Measurements from ENCODE around the gene MYO3A. TPM values are rescaled to one million over a fixed set of nuclear protein-coding genes. Genes with fewer than 3 reads are reported as not detected.

Gene MYO3A
- total and polyA plus RNA-seq, 2 donors (not counting 1 experiment from before 2014, with no cell fraction given), result not detected

DNA sequence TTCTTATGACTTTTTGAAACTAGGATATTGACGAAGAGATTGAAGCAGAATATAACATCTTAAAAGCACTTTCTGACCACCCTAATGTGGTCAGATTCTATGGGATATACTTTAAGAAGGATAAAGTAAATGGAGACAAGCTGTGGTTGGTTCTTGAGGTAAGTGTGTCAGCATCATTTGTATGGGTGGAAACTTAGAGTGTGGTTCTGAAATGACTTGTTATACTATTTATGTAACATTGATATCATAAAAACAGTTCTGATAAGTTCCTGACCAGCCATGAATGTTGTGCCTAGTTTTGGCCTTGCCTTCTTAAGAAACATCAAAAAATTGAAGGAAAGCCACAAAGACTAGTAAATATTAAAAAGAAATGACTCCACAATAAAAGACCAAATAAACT, 20.8 kb downstream of the MYO3A start:
- Histone ChIP-seq H4K20me1 (ENCODE audit: control insufficient read depth, extremely low read depth, insufficient read depth, low read length) (no peaks in the 10 kb centered on the region), H3K36me3 (ENCODE audit: control insufficient read depth, insufficient read depth, low read length) (no peaks in the 10 kb centered on the region), H3K4me1 (ENCODE audit: control insufficient read depth, extremely low read depth, insufficient read depth, low read length) (no peaks in the 10 kb centered on the region), H3K79me2 (ENCODE audit: control insufficient read depth, insufficient read depth, low read length) (no peaks in the 10 kb centered on the region), H3K27me3 (ENCODE audit: control insufficient read depth, insufficient read depth, low read length) (no peaks in the 10 kb centered on the region), H3K4me2 (ENCODE audit: extremely low read depth, insufficient read depth, low read length) (no peak overlapping the region), H3K9ac (ENCODE audit: insufficient read depth, low read length) (no peak overlapping the region), H2AFZ (ENCODE audit: low read length) (no peak overlapping the region), H3K27ac (ENCODE audit: insufficient read depth, low read length) (no peak overlapping the region), H3K4me3 (replicated peaks in 1 of 4; ENCODE audit: control extremely low read depth in 1 of 4, insufficient read depth in 1 of 4, low read depth in 3 of 4, low read length in 4 of 4) (no peak overlapping the region), H3K9me3 (ENCODE audit: control insufficient read depth, insufficient read depth, low read depth, low read length) (no peaks in the 10 kb centered on the region)
- TF ChIP-seq, protein P1, sequence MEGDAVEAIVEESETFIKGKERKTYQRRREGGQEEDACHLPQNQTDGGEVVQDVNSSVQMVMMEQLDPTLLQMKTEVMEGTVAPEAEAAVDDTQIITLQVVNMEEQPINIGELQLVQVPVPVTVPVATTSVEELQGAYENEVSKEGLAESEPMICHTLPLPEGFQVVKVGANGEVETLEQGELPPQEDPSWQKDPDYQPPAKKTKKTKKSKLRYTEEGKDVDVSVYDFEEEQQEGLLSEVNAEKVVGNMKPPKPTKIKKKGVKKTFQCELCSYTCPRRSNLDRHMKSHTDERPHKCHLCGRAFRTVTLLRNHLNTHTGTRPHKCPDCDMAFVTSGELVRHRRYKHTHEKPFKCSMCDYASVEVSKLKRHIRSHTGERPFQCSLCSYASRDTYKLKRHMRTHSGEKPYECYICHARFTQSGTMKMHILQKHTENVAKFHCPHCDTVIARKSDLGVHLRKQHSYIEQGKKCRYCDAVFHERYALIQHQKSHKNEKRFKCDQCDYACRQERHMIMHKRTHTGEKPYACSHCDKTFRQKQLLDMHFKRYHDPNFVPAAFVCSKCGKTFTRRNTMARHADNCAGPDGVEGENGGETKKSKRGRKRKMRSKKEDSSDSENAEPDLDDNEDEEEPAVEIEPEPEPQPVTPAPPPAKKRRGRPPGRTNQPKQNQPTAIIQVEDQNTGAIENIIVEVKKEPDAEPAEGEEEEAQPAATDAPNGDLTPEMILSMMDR (conservative IDR thresholded peaks at IDR 0.05 in 1 of 2, IDR thresholded peaks at IDR 0.05 in 1 of 2; ENCODE audit: low read depth in 1 of 2, low read length in 2 of 2), result no peak
- no peak for TF ChIP-seq EZH2 (IDR thresholded peaks at IDR 0.05; ENCODE audit: low read length, missing control alignments)
- DNase-seq (ENCODE audit: low read depth in 2 of 2), result no peak

DNA sequence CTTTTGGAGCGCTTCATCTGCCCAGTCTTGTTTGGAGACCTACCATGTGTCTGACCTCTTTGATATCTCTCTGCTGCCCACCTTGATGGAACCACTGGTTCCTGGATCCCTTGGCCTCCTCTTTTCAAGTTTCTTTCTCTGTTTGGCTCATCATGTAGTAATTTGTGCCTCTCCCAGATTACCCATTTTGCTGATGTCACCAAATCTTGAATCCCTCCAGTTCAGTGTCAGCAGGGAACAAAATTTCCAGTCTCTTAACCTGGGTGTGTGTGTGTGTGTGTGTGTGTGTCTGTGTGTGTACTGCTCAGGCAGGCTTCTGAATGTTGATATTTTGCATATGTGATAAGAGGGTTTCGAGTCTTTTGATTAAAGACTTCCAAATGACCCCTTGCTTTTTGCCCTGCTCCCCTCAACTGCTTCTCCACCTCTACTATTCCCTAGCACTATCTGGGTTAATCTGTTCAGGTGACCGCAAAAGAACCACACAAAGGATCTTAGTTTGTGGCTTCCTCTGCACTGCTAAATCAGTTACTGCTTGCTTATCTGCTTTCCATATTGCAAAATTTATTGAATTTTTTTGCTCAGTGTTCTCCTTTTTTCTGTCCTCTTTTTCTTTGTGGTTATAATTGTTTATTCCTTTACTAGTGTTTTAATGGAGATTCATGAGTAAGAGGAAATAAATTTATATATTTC, 25.7 kb downstream of the MYO3A start:
- Histone ChIP-seq H2AFZ (ENCODE audit: low read length) (no peak overlapping the region), H3K4me2 (ENCODE audit: extremely low read depth, insufficient read depth, low read length) (no peak overlapping the region), H3K9ac (ENCODE audit: insufficient read depth, low read length) (no peak overlapping the region), H3K36me3 (ENCODE audit: control insufficient read depth, insufficient read depth, low read length) (no peaks in the 10 kb centered on the region), H3K9me3 (ENCODE audit: control insufficient read depth, insufficient read depth, low read depth, low read length) (no peaks in the 10 kb centered on the region), H3K4me1 (ENCODE audit: control insufficient read depth, extremely low read depth, insufficient read depth, low read length) (no peaks in the 10 kb centered on the region), H3K79me2 (ENCODE audit: control insufficient read depth, insufficient read depth, low read length) (no peaks in the 10 kb centered on the region), H3K27ac (ENCODE audit: insufficient read depth, low read length) (no peak overlapping the region), H3K27me3 (ENCODE audit: control insufficient read depth, insufficient read depth, low read length) (no peaks in the 10 kb centered on the region), H3K4me3 (replicated peaks in 1 of 4; ENCODE audit: control extremely low read depth in 1 of 4, insufficient read depth in 1 of 4, low read depth in 3 of 4, low read length in 4 of 4) (no peak overlapping the region), H4K20me1 (ENCODE audit: control insufficient read depth, extremely low read depth, insufficient read depth, low read length) (no peaks in the 10 kb centered on the region)
- no peak for DNase-seq (ENCODE audit: low read depth in 2 of 2)
- TF ChIP-seq, protein P1 (conservative IDR thresholded peaks at IDR 0.05 in 1 of 2, IDR thresholded peaks at IDR 0.05 in 1 of 2; ENCODE audit: low read depth in 1 of 2, low read length in 2 of 2), result no peak
- no peak for TF ChIP-seq EZH2 (IDR thresholded peaks at IDR 0.05; ENCODE audit: low read length, missing control alignments)

DNA sequence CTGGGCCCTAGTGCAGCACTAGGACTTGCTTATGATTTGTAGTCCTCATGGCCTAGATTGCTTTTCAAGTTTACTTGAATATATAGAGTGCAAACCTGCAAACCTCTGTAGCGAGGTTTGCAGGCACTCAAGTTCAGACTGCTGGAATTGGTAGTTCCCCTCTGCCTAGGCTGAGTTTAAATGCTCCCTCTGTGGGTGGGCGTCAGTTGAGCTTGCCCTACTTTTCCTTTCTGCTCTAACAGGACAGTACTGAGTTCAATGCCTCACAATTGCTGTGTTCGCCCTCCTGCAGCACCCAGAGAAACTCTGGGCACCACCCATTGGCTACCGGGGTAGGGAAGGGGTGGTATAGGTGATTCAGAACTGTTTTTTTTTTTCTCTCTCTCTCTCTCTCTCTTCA, 31.6 kb downstream of the MYO3A start:
- no peaks in the 10 kb centered on the region for H3K27me3 ChIP-seq (ENCODE audit: control insufficient read depth, insufficient read depth, low read length)
- H3K4me2 ChIP-seq (ENCODE audit: extremely low read depth, insufficient read depth, low read length), result no peak overlapping the region
- H3K79me2 ChIP-seq (ENCODE audit: control insufficient read depth, insufficient read depth, low read length), result no peaks in the 10 kb centered on the region
- H3K9ac ChIP-seq (ENCODE audit: insufficient read depth, low read length), result no peak overlapping the region
- no peaks in the 10 kb centered on the region for H3K4me1 ChIP-seq (ENCODE audit: control insufficient read depth, extremely low read depth, insufficient read depth, low read length)
- no peaks in the 10 kb centered on the region for H3K36me3 ChIP-seq (ENCODE audit: control insufficient read depth, insufficient read depth, low read length)
- no peak overlapping the region for H3K27ac ChIP-seq (ENCODE audit: insufficient read depth, low read length)
- TF ChIP-seq, protein P1 (conservative IDR thresholded peaks at IDR 0.05 in 1 of 2, IDR thresholded peaks at IDR 0.05 in 1 of 2; ENCODE audit: low read depth in 1 of 2, low read length in 2 of 2), result no peak
- TF ChIP-seq EZH2 (IDR thresholded peaks at IDR 0.05; ENCODE audit: low read length, missing control alignments), result no peak
- no peak overlapping the region for H3K4me3 ChIP-seq (replicated peaks in 1 of 4; ENCODE audit: control extremely low read depth in 1 of 4, insufficient read depth in 1 of 4, low read depth in 3 of 4, low read length in 4 of 4)
- H3K9me3 ChIP-seq (ENCODE audit: control insufficient read depth, insufficient read depth, low read depth, low read length), result no peaks in the 10 kb centered on the region
- H4K20me1 ChIP-seq (ENCODE audit: control insufficient read depth, extremely low read depth, insufficient read depth, low read length), result no peaks in the 10 kb centered on the region
- H2AFZ ChIP-seq (ENCODE audit: low read length), result no peak overlapping the region
- DNase-seq (ENCODE audit: low read depth in 2 of 2), result no peak

Measured in fibroblast of lung (primary cell).